ENCODE measurements around the gene VDAC2. TPM values are rescaled to one million over a fixed set of nuclear protein-coding genes. Genes with fewer than 3 reads are reported as not detected.

VDAC2 gene
- total RNA-seq, 1 donor from 2014 or later = 124 TPM

- DNase-seq (ENCODE audit: low spot score) = no peak
These were observed 43.0 kb downstream of the VDAC2 start for GRCh38 chr10:75253281-75254220.

- no peak for DNase-seq (ENCODE audit: low spot score)
These were observed 44.1 kb downstream of the VDAC2 start for GRCh38 chr10:75254739-75255138.

GRCh38 chr10:75260990-75261389 lies 50.4 kb downstream of the VDAC2 start:
- DNase-seq (ENCODE audit: low spot score) = no peak

DNA sequence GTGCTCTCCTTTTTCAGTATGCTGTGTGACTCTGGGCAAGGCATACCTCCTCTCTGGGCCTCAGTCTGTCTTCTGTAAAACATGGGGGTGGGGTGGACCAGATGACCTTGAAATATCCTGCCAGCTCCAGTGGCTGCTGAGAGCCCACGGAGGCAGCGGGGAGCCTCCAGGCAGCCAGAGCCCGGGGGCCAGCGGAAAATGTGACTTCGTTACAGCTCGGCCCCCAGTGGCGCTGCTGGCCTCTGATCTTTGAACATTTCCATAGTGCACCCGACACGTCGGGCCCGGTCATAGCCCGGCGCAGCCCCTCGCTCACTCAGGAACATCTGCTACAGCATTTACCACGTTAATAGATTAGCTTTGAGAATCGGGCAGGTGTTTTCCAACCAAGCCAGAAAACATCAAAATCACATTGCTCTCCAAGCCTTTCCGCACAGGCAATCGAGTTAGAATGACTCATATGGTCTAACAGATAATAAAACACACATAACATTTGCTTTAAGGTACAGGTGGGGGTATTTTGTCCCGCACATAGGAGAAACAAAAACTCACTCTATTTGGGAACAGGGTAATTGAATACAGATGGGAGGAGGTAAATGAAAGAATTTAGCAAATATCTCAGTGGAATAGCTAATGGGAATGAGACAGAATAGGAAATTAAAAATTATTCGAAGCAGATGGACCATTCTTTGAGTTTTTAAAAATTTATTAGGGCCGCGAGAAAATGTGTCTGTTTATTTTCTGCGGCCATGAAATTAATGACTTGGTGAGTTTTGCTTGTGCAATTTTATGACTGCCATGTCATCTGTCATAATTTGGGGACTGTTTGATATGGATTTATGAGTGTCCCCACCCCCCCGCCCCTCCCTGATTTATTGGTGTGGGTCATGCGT lies 51.5 kb downstream of the VDAC2 start:
- DNase-seq (ENCODE audit: low spot score) = no peak

GRCh38 chr10:75263806-75264205 lies 53.2 kb downstream of the VDAC2 start:
- DNase-seq (ENCODE audit: low spot score) = no peak

DNA sequence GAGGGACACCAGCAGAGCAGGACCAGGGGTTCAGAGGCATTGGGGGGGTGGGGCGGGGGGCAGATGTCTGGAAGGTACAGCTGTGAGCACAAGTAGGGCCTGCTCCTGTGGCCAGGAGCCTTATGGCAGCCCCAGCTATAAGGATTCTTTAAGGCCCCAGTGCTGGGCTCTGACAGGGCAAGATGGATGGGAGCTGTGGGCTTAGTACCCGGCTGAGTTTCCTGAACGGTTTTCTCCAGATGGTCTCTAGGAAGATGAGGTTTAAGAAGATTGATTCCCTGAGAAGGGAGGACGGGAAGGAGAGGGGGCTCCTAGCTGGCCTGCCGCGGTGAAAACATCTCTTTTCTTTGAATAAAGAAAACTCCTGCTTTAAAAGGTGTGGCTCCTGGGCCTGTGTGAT lies 55.3 kb downstream of the VDAC2 start:
- DNase-seq (ENCODE audit: low spot score) = no peak

DNA sequence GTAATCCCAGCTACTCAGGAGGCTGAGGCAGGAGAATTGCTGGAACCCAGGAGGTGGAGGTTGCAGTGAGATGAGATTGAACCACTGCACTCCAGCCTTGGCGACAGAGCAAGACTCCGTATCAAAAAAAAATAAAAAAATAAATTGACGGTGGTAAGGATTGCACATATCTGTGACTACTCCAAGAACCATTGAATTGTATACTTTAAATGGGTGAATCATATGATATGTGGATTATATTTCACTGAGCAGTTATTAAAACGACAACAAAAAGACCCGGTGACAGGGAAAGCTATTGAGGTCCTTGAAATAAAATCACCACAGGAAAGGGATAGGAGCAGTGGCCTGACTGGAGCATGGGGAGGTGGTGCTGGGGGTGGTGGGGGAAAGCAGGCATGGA lies 56.3 kb downstream of the VDAC2 start:
- no peak for DNase-seq (ENCODE audit: low spot score)

DNA sequence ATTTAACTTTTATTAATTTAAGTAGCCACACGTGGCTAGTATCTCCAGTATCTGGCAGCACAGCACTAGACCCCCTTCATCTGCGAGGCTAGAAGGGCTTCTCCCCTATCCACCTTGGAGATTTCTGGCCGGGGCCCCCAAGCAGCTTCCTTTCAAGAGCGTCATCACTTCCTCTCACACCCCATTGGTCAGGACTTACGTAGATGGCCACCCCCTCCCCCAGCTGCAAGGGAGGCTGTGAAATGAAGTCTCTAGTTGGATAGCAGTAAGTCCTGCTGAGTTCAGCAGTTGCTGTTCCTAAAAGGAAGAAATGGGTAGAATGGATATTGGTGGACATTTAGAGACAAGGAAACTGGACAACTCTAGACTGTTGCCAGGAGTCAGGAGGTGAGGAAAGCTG lies 59.0 kb downstream of the VDAC2 start:
- no peak for DNase-seq (ENCODE audit: low spot score)

DNA sequence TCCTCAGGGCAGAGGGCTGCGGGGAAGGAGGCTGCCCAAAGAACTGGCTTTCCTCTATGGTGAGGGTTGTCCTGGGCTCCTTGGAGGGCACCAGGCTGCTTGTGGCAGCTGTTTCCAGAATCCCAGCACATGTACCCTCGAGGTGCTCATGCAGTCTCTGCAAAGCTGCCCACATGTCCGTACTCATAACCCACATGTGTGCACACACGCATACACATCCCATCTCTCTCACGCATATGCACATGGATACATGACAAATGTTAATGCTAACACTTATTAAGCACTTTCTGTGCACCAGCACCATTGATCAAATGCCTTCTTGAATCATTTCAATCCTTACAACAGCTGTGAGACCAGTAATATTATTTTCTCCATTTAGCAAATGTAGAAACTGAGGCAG lies 61.5 kb downstream of the VDAC2 start:
- no peak for DNase-seq (ENCODE audit: low spot score)

DNA sequence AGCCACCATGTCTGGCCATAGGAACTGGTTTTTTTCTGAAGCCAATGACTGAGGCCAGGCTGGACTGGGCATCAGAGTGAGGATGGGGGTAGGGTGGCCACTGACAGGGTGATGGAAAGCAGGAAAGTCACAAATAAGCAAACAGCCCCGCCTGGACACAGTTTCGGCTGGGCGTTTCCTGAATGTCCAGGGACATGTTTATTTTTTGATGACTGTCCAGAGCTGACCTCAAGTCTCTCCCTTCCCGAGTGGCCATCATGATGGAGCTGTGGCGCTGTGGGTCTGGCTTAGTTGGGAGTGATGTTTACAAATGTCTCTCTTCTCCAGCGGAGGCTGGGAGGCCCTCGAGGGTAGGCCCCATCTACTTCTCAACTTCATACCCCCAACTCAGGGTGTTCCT lies 62.3 kb downstream of the VDAC2 start:
- DNase-seq (ENCODE audit: low spot score) = no peak

DNA sequence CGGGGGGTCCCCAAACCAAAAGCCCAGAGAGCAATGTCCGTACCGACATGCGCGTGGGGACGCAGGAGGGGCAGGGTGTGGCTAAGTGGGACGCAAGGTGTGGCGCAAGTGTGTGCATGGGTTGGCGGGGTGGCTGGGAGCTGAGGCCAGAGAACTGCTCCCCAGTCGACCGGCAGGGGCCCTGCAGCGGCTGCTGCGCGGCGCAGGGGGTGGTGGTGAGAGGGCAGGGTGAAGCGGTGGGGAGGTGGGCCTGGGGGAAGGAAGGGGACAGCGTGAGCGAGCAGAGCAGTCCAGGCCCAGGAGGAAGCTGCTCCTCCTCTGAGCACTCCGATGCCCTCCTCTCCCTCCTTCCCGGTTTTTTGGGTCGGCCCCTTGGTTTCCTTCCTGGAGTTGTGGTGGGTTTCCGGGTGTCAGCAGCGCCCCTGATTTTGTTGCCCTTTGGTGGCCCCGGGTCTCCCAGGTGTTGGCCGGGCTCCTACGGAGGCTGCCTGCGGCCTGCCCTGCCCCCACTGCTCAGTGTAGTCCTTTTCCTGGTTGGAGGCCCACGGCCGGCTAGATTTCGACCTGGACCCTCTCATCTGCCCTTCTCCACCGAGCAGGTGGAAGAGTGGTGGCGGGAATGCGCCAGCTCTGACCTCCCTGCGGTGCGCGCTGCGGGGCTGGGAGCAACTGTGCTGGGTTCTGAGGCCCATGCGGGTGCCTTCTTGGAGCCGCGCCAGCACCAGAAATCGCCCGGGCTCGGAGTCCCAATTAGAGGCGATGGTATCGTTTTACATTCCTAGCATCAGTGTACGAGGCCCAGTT lies 65.7 kb downstream of the VDAC2 start:
- DNase-seq (ENCODE audit: low spot score) = no peak

DNA sequence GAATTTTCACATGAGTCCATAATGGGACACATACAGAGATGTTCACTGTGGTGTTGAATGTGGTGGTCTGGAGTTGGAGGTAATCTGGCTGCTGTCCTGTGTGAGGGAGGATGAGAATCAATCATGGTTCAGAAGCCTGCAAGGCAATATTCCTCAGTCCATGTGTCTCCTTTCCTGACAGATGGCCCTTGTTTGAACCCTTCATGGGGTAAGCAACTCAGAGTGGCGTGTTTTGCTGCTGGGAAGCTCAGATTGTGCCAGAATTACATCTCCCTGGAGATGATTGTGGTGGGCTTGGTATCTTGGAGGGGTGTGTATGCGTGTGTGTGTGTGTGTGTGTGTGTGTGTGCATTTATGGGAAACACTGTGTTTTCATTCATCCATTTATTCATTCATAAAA lies 69.6 kb downstream of the VDAC2 start:
- DNase-seq (ENCODE audit: low spot score) = no peak

Other genes with a start within 250 kb of the VDAC2 start
- 26.0 TPM for gene SAMD8, start 99.1 kb upstream of the VDAC2 start, total RNA-seq
- gene COMTD1, start 25.2 kb downstream of the VDAC2 start, total RNA-seq = 34.6 TPM
- 25.2 TPM for gene ZNF503, start 191.0 kb downstream of the VDAC2 start, total RNA-seq
- gene LRMDA, start 220.8 kb downstream of the VDAC2 start, total RNA-seq = 23.1 TPM

Measured in ureter (tissue), 1 donor.